Measurements from ENCODE around the gene ABHD16A. TPM values are rescaled to one million over a fixed set of nuclear protein-coding genes. Genes with fewer than 3 reads are reported as not detected.

Gene ABHD16A
- total and polyA plus RNA-seq, 2 donors (not counting 3 experiments of a cell fraction or from before 2014, with no cell fraction given), result 48.9 to 60.3 TPM

GRCh38 chr6:31727717-31728671 is 24.9 kb upstream of the ABHD16A start:
- Histone ChIP-seq H3K27ac (ENCODE audit: insufficient read depth, low read depth, low read length) (no peak overlapping the region), H3K36me3 (ENCODE audit: control insufficient read depth in 2 of 2, extremely low read depth in 1 of 2, insufficient read depth in 2 of 2, low read length in 2 of 2) (peaks cover 19 to 26% of the 10 kb centered on the region in 2 experiments), H3K4me1 (ENCODE audit: control insufficient read depth, extremely low read depth, insufficient read depth, low read length) (peaks cover 28% of the 10 kb centered on the region), H3K4me3 (replicated peaks in 1 of 3; ENCODE audit: insufficient read depth in 1 of 3, low read depth in 1 of 3, low read length in 3 of 3) (peak overlapping the region in 1 of 3 experiments; percentile 94), H3K27me3 (ENCODE audit: control insufficient read depth in 2 of 2, insufficient read depth in 2 of 2, low read length in 2 of 2) (no peaks in the 10 kb centered on the region), H3K9me1 (replicated peaks; ENCODE audit: control insufficient read depth, extremely low read depth, insufficient read depth, low read length) (no peaks in the 10 kb centered on the region), H4K20me1 (replicated peaks; ENCODE audit: control insufficient read depth, extremely low read depth, insufficient read depth, low read length) (no peaks in the 10 kb centered on the region), H3K79me2 (ENCODE audit: control insufficient read depth, insufficient read depth, low read length) (peaks cover 2% of the 10 kb centered on the region), H3K9me3 (replicated peaks; ENCODE audit: control insufficient read depth, insufficient read depth, low read length) (no peaks in the 10 kb centered on the region), H3K4me2 (ENCODE audit: insufficient read depth, low read length) (no peak overlapping the region), H2AFZ (ENCODE audit: low read depth, low read length) (no peak overlapping the region), H3K9ac (replicated peaks; ENCODE audit: extremely low read depth, insufficient read depth, low read length) (no peak overlapping the region)
- ChIA-PET POLR2A (interaction anchor here (1.0 kb wide), 1 partner anchor 25 kb away, joined by 3 read pairs; the partner anchor contains the start of gene ABHD16A), CTCF (interaction anchor here (1.0 to 5.4 kb wide), 3 partner anchors 25 to 68 kb away, joined by 3 to 42 read pairs (median 4); partner anchors contain the start of genes ABHD16A and VARS1)
- intact Hi-C loops (cut with micrococcal nuclease) (no loop called here), dilution Hi-C loops (cut with MboI; ENCODE audit: extremely low pct_ligation_motif_present, low sequenced_read_pairs) (no loop called here)
- TF ChIP-seq EZH2 (IDR thresholded peaks at IDR 0.05; ENCODE audit: borderline replicate concordance, low read depth, low read length, severe bottlenecking) (no peak), MAX (IDR thresholded peaks at IDR 0.05; ENCODE audit: insufficient read depth, insufficient read length) (no peak), MYC (IDR thresholded peaks at IDR 0.05; ENCODE audit: low read depth, low read length) (no peak), JUN (IDR thresholded peaks at IDR 0.05; ENCODE audit: borderline replicate concordance, insufficient read depth, insufficient read length, low read depth) (no peak), FOS (IDR thresholded peaks at IDR 0.05; ENCODE audit: borderline replicate concordance, insufficient read depth, low read length) (no peak), POLR2A (IDR thresholded peaks at IDR 0.05; ENCODE audit: low read depth, low read length) (no peak), GATA2 (IDR thresholded peaks at IDR 0.05; ENCODE audit: insufficient read depth, insufficient read length, low read depth, low read length) (no peak), POLR2AphosphoS5 (IDR thresholded peaks at IDR 0.05; ENCODE audit: insufficient read depth, low read depth, low read length) (no peak)
- TF ChIP-seq, protein P1, sequence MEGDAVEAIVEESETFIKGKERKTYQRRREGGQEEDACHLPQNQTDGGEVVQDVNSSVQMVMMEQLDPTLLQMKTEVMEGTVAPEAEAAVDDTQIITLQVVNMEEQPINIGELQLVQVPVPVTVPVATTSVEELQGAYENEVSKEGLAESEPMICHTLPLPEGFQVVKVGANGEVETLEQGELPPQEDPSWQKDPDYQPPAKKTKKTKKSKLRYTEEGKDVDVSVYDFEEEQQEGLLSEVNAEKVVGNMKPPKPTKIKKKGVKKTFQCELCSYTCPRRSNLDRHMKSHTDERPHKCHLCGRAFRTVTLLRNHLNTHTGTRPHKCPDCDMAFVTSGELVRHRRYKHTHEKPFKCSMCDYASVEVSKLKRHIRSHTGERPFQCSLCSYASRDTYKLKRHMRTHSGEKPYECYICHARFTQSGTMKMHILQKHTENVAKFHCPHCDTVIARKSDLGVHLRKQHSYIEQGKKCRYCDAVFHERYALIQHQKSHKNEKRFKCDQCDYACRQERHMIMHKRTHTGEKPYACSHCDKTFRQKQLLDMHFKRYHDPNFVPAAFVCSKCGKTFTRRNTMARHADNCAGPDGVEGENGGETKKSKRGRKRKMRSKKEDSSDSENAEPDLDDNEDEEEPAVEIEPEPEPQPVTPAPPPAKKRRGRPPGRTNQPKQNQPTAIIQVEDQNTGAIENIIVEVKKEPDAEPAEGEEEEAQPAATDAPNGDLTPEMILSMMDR (IDR thresholded peaks at IDR 0.05; ENCODE audit: extremely low read depth in 1 of 2, insufficient read depth in 1 of 2, low read depth in 1 of 2, low read length in 2 of 2), result no peak
- no TSS peak for BruUV-seq (replicated peaks)
- FAIRE-seq (no peak), DNase-seq (ENCODE audit: low read depth, low spot score) (no peak)
